Right forelimb (tissue), 1 donor: ENCODE data around the gene MEAK7.

ENCODE experiments used
- DNase-seq: peaks from one replicate; pipeline ENCODE4 v3.0.0-alpha.2; 2018

Gene MEAK7

DNA sequence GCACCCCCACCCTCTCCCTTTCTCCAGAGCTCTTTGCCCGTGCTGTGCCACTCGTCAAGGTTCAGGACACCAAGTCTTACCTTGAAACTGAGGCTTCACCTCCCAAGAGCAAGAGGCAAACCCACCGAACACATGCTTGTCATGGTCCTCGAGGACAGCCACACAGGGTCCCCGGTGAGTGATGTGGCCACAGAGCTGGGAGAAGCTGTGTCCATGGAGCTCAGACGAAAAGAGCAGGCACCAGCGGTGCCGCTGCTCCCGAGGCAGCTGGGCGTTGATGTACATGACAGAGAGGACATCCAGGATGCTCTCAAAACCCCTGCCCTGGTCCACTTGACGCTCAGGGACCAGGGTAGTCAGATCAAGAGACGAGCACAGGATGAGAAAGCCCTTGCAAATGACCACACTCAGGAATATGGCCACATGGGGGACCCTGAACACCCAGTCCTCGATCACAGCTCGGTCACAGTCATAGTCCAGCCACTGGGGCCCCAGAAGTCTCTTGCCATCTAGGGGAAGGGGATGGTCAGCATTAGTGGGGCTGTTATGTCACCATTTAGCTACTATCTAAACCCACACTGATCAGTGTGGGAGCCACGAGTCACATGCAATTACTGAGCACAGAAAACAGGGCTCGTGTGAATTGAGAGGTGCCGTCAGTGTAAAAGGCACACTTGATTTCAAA lies 17.8 kb downstream of the MEAK7 start:
- DNase-seq: no peak

DNA sequence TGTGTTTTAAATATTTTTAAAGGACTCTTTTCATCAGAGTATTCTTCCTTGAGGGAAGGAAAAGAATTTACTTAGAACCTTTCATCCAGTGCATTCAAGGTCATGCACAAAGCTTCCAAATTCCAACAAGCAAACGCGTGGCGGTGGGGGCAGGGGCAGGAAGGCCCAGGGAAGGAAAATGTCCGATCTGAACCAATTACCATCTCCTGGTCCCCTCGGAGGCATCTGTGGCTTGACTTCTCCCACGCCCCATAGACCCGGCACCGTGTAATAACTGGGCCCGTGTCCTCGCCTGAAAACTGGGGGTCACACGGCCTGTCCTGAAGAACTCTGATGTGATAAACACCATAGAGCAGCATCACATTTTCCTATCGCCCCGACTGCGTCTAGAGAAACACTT lies 18.3 kb downstream of the MEAK7 start:
- no peak for DNase-seq

DNA sequence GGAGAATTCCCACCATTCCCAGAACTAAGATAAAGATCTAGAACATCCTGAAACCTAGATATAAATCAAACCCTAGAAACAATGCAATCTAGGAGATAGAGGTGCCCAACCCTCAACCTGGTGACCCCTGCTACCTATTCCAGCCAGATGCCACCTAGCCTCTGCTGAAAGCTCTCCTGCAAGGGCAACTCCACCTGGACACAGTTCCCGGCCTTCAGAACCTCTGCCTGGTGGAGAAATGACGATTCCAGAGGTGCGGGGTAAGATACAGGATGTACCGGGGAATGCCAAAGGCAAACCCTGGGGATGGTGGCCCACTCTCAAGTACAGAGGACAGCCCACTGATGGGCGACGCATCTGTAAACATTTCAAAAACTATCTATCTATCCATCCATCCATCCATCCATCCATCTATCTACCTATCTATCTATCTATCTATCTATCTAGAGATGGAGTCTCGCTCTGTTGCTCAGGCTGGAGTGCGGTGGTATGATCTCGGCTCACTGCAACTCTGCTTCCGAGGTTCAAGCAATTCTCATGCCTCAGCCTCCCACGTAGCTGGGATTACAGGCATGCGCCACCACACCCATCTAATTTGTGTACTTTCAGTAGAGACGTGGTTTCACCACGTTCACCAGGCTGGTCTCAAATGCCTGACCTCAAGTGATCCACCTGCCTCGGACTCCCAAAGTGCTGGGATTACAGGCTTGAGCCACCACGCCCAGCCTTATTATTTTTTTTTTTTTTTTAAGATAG lies 19.0 kb downstream of the MEAK7 start:
- no peak for DNase-seq

DNA sequence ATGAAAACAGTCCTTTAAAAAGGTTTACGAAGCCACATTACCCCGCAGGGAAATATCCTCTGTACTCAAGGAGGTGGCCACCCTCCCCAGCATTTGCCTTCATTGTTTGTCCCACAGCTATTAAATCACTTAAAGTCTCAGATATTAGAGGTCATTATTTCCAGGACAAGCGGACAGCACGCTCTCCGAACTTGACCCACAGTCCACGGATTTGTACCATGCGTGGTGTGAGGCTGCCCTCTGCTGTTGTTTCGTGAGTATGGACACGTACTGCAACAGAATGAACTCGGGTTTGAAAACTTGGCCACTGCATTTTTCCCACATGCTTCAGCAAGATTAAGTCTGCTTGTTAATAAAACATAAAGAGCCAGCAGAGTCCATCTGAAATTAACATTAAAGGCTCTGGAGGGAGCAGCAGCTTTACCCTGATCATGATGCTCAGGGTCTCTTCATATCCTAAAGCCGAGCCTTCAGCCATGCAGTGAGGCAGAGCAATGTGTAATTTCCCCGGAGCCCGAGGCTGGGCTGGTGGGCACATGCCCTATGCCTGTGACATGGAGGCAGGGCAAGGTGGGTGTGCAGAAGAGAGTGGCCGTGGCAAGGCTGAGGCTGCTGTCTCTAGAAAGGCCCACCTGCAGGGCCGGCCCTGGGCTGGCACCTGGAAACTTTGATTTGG lies 19.7 kb downstream of the MEAK7 start:
- peak; percentile 78 for DNase-seq

DNA sequence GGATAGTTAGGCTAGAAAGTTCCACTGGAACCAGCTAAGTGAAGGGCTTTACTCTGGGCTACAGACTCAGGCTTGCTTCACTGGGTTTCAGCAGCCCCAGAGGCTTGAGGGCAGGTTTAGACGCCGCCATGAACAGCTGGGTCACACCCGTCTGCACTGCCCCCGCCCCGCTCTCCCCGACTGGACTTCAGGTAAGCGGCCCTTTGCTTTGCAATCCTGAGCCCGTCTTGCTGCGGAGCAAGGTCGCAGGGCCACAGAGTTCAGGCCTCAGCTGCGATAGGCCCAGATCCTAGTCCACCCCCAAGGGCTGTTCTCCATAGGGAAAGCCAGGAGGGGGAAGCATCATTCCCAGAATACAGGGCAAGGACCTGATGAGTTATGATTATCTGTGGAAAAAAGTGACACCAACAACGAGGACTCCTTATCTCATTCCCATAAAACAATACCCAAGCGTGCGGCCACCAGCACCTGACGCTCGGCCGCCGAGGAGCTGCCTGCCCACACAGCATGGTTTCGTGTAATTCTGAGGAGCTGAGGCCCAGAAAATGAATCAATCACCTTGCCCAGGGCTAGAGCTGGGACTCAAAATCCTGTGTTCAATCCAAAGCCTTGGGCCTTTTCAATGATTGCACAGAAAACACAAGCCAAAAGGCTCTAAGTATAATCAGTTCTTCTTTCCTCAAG lies 20.4 kb downstream of the MEAK7 start:
- DNase-seq: no peak

DNA sequence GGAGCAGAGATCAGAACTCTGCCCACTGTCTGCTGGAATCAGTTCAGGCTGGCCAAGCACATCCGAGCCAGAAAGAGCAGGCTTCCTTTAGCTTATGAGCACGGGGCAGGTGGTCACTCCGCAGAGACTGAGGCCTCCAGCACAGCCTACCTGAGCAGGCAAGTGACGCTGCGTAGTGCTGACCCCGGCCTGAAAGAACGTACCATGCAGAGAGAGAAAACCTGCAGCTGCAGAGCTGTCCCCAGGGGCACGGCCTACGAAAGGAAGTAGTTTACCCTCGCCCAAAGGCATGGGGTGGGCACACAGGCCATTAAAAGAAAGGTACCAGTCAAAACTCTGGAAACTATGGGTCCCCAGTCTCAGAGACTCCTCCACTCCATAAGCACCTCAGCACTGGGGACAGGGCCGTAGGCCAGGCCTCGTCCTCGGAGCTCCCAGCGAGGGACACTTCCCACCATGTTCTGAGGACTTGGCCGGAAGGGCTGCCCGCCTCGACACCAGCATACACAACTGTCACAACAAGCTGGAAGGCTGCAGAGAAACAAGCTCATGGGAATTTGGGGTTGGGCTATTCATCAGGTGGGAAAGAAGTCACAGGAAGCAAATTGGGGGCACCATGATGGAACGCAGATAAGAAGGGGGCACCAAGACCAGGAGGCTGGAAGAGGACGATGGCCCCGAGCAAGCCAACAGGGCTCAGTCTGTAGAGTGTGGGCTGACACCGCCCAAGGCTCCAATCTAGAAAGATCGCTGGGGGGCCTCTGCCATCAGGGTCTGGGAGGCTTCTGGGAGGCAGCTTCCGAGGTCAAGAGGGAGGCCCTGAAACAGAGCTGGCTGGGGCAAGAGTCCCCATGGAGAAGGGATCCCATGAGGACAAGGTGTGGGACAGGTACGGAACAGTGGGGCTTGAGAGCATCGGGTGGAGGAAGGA lies 21.2 kb downstream of the MEAK7 start:
- DNase-seq: no peak

DNA sequence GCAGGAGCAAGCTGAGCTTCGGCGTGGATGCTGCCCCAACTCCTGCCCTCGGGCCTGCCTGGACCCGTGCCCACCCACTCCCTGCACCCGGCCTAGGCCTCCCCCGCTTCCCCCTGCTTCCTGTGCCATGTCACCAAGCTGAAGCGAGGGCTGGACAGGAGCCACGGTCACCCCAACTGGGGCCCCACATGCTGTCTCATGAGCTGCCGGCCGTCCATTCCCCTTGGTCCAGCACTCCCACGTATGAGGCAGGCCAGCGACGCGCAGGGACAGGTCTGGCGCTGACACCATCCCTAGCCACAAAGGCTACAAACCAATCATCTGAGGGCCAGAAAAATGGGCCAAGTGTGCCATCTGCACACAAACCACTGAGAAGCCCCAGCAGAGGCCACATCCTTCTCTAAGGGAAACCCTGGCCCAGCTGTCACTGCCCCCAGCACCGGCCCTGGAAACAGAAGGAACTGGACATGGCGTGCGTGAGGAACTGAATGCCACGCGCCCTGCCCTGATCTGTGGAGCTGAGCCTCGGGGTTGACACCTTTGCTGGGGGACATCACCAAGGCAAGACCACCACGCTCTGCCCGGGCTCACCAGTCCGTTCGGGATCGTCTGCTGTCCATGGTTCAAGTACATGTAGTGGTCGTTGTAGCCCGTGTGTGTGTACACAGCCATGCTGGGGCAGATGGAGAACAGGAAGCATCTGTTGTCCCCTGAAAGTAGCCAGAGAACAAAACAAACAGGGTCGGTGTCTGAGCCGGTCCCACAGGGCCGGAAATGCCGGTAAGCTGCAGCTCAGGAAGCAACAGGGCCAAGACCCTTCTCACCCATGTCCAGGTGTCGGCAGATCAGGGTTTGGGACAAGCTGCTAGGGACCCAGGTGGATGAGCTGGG lies 22.2 kb downstream of the MEAK7 start:
- no peak for DNase-seq

DNA sequence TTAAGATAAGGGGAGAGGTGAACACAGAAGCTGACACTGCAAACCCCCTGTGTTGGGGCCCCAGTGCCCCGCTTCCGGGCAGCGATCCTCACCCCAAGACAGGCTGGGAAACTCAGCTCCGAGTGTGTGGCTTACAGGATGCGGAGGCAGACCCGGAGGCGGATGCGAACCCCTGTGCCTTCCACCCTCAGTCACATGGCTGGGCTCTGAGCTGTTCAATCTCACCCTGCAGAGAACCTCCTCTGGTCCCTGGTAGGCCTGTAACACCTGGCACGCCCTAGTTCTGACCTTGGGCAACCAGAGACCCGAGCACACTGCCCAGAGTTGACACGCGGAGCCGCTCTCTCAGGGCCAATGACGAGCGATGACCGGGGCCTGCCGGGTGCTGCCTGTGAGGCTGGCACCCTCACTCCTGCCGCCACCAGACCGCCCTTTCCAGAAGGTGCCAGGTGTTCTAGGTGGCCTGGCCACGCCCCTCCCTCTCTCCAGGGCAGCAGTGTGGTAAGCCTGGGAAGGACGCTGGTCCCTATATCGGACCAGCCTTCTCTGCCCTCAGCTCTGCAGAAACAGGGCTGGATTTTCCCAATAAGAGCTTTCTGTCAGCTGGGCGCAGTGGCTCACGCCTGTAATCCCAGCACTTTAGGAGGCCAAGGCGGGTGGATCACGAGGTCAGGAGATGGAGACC lies 23.3 kb downstream of the MEAK7 start:
- no peak for DNase-seq

DNA sequence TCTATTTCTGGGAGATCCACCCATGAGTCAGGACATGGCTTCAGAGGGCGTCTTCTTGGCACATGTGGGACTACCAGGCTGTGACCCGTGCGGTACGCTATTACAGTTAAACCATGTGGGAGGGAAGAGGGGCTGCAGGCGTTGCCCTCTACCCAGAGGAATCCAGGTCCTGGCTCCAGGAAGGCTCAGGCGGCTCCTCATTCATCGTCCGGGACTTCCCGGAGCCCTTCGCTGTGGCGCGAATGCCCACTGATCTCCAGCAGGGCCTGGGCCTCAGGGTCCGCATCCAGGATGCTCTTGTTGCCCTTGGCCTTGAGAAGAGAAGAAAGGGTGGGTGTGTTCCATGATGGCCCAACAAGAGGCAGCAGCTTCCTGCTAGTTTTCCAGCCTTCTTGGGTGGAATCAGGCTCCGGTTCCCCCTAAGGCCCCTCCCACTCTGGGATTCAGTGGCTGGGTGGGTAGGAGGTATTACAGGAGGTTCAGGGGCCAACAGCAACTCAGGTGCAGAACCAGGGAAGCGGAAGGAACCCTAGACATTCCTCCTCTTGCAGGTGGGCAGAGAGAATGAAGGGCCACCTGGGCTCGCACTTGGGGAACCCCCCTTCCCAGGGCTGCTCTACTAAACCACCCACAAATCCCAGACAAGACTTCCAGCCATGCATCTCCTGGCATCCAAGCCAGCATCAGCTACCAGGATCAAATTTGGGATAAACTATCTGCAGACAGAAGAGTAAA lies 24.6 kb downstream of the MEAK7 start:
- DNase-seq: no peak

DNA sequence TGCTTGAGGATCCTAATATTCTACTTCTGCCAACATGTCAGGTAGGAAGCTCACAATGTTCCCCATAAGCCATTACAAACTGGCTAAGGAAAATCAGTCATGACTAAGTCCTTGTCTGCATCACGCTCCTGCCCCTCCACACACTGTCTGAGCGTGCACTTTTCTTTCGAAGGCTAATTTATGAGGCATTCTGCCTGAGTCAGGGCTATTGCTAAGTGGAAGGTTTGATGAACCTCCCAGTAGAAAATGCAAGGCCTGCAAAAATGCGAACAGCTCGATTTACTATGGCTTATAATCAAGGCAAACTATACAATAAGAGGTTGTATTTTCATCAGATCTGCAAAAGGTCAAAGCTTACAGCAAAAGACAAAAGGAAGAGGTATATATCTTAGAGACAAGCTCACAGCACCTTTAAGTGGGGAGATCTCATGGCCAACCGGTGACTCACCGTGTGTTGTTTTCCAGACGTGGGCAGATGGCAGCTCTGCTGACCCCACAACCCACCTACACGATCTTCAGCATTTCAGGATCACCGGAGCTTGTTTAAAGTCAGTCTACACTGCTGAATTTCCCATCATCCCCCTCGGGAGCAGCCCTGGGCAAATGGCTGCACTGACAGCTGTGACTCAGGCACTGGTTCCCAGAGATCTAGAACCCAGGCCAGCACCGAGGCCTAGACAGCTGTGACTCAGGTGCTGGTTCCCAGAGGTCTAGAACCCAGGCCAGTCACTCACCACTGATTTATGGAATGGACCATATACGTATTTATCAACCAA lies 26.1 kb downstream of the MEAK7 start:
- DNase-seq: no peak

DNA sequence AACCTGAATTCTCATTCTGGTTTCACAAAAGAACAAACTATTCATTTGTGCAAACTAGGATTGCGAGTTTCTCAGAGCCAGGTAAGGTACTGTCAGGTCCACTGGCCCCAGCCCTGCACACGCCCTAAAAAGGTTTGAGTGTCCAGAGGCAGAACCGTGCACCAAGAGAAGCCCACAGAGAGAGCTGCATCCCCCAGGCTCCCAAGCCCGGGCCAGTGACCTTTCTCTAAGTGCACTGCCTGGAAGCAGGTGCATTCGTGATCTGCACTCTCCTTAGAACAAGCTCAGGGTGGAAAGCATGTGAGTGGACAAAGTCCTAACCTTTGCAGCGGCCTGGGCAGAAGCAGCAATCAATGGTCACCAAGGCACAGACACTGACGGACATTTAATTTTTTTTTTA lies 26.8 kb downstream of the MEAK7 start:
- DNase-seq: no peak

DNA sequence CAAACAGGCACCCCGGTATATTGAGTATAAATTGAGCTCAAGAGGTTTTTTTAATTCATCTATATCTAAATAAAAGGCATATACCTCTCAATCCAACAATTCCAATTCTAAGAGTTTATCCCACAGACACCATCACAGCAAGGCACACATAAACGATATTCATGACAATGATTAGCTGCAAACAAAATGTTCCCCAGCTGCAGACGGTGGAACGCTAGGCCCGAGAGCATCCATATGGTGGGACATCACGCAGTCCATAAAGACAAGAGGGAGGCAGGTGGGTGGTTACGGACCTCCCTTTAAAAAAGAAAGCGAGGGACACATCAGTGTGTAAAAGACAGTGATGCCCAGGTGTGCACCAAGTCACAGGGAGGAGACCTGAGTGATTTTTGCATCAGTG lies 28.1 kb downstream of the MEAK7 start:
- DNase-seq: no peak

DNA sequence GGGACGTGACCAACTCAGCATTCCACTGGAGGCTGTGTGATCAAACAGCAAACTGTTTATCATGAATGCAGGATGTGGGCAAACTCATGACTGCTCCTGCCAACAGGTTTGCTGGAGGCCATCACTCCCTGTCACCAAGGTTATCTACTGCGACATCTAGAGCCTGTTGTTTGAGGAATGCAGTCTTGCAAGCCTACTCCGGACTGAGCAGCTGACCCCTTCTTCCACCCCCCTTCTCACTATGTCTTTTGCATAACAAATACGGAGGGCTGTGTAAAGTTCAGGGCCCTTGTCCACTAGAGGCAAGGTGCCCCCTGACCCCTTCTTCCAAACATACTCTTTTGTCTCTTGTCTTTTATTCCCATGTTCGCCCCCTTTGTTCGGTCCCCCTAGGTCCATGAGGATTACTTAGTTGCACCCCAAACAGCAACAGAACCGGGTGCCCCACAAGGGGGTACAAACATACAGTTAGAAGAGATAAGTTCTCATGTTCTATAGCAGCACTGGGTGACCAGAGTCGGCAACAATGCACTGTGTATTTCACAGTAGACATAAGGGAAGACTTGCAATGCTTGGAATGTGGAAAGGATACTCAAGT lies 28.7 kb downstream of the MEAK7 start:
- DNase-seq: no peak

DNA sequence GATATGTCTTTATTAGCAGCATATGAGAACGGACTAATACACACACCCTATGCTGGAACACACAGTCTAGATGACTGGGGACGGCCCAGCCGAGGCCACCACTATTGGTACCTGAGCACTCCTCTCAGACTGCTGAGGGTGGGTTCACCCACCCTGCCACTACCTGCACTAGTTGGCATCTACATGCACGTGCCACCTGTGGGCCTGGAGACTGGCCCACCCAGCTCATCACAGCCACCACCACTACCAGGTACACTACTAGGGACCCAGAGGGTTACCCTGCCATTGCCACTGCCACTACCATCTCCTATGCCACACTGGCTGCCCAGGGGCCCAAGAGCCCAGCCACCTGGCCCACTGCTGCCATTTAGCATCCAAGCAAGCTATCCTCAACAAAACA lies 32.5 kb downstream of the MEAK7 start:
- no peak for DNase-seq

DNA sequence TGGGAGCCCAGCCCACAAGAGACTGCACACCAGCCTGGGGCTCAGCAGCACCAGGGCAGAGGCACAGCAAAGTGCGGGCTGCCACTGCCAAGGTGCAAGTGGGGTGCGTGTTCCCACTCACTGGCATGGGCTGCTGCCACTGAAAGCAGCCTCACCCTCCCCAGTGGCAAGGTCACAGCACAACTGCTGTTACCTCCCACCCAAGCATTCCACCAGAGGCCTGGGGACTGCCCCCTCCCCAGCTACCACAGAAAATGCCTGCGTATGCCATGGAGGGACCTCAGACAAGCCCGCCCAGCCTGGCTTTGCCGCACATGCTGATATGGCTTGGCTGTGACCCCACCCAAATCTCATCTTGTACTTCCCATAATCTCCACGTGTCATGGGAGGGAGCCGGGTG lies 33.1 kb downstream of the MEAK7 start:
- no peak for DNase-seq

DNA sequence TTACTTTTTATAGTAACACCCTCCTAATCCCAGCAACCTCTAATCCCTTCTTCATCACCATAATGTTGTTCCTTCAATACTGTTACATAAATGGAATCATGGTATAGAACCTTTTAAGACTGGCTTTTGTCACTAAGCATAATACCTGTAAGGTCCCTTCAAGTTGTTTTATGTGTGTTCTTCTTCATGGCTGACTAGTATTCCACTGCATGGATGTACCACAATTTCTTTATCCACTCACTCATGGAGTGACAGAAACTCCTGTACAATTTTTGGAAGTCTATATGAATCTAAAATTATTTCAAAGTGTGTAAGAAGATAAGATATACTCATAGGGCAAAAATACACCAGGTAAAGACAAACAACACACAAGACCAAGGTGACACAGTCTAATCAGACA lies 36.8 kb downstream of the MEAK7 start:
- no peak for DNase-seq

DNA sequence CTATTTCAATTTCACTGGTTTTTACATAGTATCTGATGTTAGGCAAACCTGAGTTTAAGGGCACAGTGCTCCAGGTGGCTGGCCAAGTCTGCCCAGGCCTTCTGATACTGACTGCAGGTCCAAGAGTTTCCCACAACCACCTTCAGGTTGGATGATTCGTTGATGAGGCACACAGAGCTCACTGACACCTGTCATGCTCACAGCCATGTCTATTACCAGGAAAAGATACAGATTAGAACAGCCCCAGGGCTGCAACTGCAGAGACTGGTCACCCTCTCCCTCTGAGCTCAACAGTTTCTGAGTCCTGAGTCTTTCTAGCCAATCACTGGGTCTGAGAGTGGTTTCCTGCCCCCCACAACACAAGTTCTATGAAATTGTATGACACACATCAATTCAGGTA lies 37.2 kb downstream of the MEAK7 start:
- DNase-seq: no peak

DNA sequence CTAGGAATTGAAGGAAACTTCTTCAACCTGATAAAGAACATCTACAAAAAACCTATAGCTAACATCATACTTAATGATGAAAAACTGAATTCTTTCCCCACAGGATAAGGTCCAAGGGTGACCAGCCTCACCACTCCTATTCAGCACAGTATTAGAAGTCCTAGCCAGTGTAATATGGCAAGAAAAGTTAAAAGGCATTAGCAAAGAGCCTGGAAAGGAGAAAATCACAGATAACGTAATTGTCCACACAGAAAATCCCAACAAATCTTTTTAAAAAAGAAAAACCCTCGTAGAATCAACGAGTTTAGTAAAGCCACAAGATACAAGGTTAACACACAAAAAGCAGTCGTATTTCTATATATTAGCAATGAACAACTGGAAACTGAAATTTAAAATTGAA lies 37.8 kb downstream of the MEAK7 start:
- no peak for DNase-seq

DNA sequence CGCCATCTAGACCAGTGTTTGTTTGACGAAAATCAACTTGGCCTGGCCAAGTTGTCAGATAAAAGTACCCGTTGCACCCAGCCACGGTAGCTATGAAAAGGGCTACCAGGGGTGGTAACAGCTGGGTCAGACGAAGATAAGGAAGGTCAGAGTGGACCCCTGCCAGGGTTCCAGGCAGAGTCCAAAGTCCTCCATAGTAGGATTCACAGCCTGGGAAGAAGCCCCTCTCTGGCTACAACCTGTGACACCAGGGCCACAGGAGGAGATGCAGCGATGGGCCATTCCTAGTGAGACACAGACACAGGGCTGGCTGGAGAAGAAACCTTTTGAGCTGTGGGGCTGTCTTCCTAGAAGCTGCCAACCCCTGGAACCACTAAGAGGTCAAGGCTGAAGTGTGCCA lies 39.3 kb downstream of the MEAK7 start:
- DNase-seq: no peak
